Fibroblast of villous mesenchyme (primary cell): Measurements from ENCODE around the gene BMX. TPM values are rescaled to one million over a fixed set of nuclear protein-coding genes. Genes with fewer than 3 reads are reported as not detected.

ENCODE experiments used
- DNase-seq: peaks from one replicate; pipeline ENCODE4 v3.0.0-alpha.2; 2010; ENCODE audit warnings: low read depth
- H3K4me3 ChIP-seq: 2 replicates; pipeline ENCODE4 v1.5.1; 2011; ENCODE audit warnings: low read depth, mild to moderate bottlenecking, low read length
- CTCF ChIP-seq: IDR thresholded peaks from 2 replicates; pipeline ENCODE4 v1.5.1; 2012; ENCODE audit warnings: low read depth, mild to moderate bottlenecking, low read length; ENCODE audit not compliant: insufficient read depth
- total RNA-seq: library from RNA; depleted of rRNA; stranded (reverse); fragments of >200 nt; gene quantifications from 2 replicates; pipeline ENCODE4 v1.2.3, GENCODE V29; 2012

Gene BMX
- under 0.01 TPM in 1 of 2 replicates, not detected in the other for total RNA-seq

DNA sequence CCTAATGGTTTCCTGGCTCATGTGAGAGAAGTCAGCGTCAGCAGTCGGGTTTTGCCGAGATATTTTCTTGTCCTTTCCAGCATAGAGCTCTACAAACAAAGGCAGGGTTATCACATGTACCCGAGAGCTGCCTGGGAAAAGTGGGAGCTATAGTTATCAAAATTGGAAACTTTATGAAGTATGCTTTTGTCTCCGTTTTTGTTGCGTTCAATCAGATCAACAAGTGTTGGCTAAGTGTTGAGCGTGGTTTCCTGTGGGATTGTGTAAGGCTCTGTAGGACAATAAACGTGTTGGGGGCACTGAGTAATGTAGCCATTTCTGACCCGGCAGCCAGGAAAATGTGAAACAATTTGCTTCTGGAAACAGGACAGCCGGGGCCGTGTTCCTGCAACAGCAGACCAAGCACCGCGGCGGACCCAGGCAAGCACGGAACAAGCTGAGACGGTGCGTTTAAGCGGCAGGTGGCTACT is at the start of gene BMX:
Gene BMX (plus strand): TSS at position 311 of the 470 bp plus-strand sequence. CDS start 7,547 bp downstream, outside the sequence.
- no peak for TF ChIP-seq CTCF
- DNase-seq = no peak
- no peak within 1 kb of the TSS for H3K4me3 ChIP-seq

GRCh38 chrX:15451913-15452312 is 48.7 kb upstream of the BMX start:
- no peak overlapping the region for H3K4me3 ChIP-seq
- no peak for DNase-seq
- no peak for TF ChIP-seq CTCF

DNA sequence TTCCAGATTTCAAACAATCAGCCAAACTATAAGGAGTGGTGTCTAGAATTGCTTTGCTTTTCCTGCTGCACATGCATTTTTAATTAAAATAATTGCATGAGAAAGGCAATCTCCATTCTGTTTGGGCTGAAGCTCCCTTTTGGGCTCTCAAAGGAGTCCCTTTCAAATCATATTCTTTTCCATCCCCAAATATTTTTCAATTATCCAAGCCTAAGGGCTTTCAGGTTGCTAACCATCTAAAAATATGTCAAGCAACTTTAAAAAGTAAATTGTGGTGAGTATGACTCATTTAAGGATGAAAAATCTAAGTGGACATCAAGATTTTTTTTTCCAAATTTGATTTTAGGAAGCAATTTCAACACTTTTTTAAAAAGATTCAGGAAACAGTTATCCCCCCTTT is 35.9 kb upstream of the BMX start:
- no peak overlapping the region for H3K4me3 ChIP-seq
- DNase-seq = no peak
- no peak for TF ChIP-seq CTCF

DNA sequence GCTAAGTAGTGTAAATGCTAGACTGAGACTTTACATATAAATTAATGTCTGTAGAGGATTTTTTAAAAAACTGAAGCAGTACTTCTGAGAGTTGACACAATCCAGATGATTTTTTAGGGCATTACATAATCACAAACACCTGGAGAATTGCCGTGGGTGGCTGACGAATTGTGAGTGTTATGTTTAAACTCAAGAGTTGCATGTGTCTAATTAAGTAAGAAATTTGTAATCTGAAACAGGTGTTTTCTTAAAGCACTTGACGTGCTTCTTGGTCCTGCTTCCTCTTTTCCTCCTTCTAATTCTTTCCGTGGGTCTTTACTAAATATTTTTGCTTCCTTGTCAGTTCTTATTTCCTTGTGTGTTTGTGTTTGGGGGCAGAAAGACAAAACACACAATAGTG is 35.3 kb upstream of the BMX start:
- peak; percentile 65 for DNase-seq
- no peak overlapping the region for H3K4me3 ChIP-seq

GRCh38 chrX:15465896-15466651 is 34.5 kb upstream of the BMX start:
- TF ChIP-seq CTCF = peak; percentile 16
- peak; percentile 40 for DNase-seq
- H3K4me3 ChIP-seq = no peak overlapping the region

More for the DNA sequence above, 35.3 kb upstream of the BMX start:
- no peak for TF ChIP-seq CTCF

- peak; percentile 69 for DNase-seq
- TF ChIP-seq CTCF = peak; percentile 44
- no peak overlapping the region for H3K4me3 ChIP-seq
Measured at GRCh38 chrX:15468036-15468435, 32.6 kb upstream of the BMX start.
